Neutrophil (primary cell): Measurements from ENCODE around the gene PGM2L1.
"Not testable (repeated sequence)": the region's sequence is repeated elsewhere in the genome, so short reads cannot be mapped to it uniquely, and the experiment has no call there.

Experiments
- H3K27ac ChIP-seq: fragments of 200-600 bp; sonication (generic); 2 replicates; pipeline ENCODE4 v1.5.1; 2016; ENCODE audit warnings: mild to moderate bottlenecking, moderate library complexity
- H3K27me3 ChIP-seq: fragments of 200-600 bp; sonication (generic); 2 replicates; pipeline ENCODE4 v1.6.0; 2016; ENCODE audit warnings: mild to moderate bottlenecking
- H3K36me3 ChIP-seq: fragments of 200-600 bp; sonication (generic); 2 replicates; pipeline ENCODE4 v1.5.1; 2017
- H3K4me1 ChIP-seq, 2 experiments: fragments of 200-600 bp in 1 of 2; sonication (generic) in 1 of 2; 1 replicate in 1 of 2; 2 replicates in 1 of 2; pipeline versions ENCODE4 v1.5.1 to v1.6.1; 2013 to 2016; ENCODE audit warnings: low read depth in 1 of 2, low read length in 1 of 2, mild to moderate bottlenecking in 1 of 2, moderate library complexity in 1 of 2; ENCODE audit not compliant: control insufficient read depth in 1 of 2, insufficient read depth in 1 of 2
- H3K4me3 ChIP-seq, 2 experiments: fragments of 200-600 bp in 1 of 2; sonication (generic) in 1 of 2; 1 replicate in 1 of 2; 2 replicates in 1 of 2; pipeline ENCODE4 v1.5.1; 2013 to 2016; ENCODE audit warnings: low read depth in 1 of 2, low read length in 1 of 2, mild to moderate bottlenecking in 1 of 2, moderate library complexity in 1 of 2
- H3K9me3 ChIP-seq: fragments of 200-600 bp; sonication (generic); 2 replicates; pipeline ENCODE4 v1.5.1; 2016
- TF ChIP-seq, protein P1 (sequence below): fragments of 200-600 bp; sonication (generic); IDR thresholded peaks from 2 replicates; pipeline ENCODE4 v1.5.1; 2016; ENCODE audit warnings: antibody characterized with exemption

Gene PGM2L1

GRCh38 chr11:74427384-74427886 lies 29.2 kb upstream of the PGM2L1 start:
- TF ChIP-seq, protein P1, sequence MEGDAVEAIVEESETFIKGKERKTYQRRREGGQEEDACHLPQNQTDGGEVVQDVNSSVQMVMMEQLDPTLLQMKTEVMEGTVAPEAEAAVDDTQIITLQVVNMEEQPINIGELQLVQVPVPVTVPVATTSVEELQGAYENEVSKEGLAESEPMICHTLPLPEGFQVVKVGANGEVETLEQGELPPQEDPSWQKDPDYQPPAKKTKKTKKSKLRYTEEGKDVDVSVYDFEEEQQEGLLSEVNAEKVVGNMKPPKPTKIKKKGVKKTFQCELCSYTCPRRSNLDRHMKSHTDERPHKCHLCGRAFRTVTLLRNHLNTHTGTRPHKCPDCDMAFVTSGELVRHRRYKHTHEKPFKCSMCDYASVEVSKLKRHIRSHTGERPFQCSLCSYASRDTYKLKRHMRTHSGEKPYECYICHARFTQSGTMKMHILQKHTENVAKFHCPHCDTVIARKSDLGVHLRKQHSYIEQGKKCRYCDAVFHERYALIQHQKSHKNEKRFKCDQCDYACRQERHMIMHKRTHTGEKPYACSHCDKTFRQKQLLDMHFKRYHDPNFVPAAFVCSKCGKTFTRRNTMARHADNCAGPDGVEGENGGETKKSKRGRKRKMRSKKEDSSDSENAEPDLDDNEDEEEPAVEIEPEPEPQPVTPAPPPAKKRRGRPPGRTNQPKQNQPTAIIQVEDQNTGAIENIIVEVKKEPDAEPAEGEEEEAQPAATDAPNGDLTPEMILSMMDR, result no peak
- Histone ChIP-seq H3K9me3 (no peaks in the 10 kb centered on the region), H3K27me3 (no peaks in the 10 kb centered on the region), H3K4me1 (no peaks in the 10 kb centered on the region), H3K36me3 (no peaks in the 10 kb centered on the region), H3K4me3 (no peak overlapping the region), H3K27ac (no peak overlapping the region)

- no peaks in the 10 kb centered on the region for H3K4me1 ChIP-seq
- H3K36me3 ChIP-seq, result no peaks in the 10 kb centered on the region
- H3K27me3 ChIP-seq, result peaks cover 6% of the 10 kb centered on the region
- TF ChIP-seq, protein P1, result no peak
- H3K4me3 ChIP-seq, result no peak overlapping the region
- H3K9me3 ChIP-seq, result no peaks in the 10 kb centered on the region
- no peak overlapping the region for H3K27ac ChIP-seq
These were observed 26.9 kb upstream of the PGM2L1 start for GRCh38 chr11:74425100-74425499.

- H3K4me1 ChIP-seq, result no peaks in the 10 kb centered on the region
- H3K27me3 ChIP-seq, result peaks cover 6% of the 10 kb centered on the region
- no peak overlapping the region for H3K27ac ChIP-seq
- no peaks in the 10 kb centered on the region for H3K9me3 ChIP-seq
- H3K36me3 ChIP-seq, result no peaks in the 10 kb centered on the region
- H3K4me3 ChIP-seq, result no peak overlapping the region
- TF ChIP-seq, protein P1, result no peak
These were observed 20.3 kb upstream of the PGM2L1 start for GRCh38 chr11:74418509-74418895.

DNA sequence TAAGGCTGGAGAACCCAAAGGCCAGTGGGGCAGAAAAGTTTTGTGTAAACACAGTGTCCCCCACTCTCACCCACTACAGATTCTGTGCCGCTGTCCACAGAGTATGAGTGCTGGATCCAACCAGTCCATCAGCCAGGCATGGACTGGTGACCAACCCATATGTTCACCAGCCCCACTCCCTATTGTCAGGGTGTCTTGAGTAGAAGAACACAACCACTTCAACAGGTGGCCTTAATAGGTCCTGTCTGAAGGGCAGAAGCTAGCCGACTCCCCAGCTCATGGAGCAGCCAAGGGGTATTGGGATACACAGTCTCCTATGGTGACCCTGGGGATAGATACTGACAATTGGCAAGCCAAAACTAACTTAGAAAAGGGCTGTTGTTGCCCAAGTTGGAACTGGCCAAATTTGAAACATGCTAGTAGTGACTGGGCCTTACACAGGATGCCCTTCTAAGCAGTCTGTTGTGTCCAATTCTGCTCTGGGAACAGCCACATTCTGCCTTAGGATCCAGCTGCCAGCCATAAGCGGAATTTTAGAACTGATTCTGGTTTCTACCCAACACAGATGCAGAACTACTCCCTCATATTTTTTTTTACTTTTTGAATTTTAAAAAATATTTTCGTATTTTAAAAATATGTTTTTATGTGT lies 19.8 kb upstream of the PGM2L1 start:
- Histone ChIP-seq H3K4me1 (no peaks in the 10 kb centered on the region), H3K9me3 (no peaks in the 10 kb centered on the region), H3K36me3 (no peaks in the 10 kb centered on the region), H3K27me3 (peaks cover 6% of the 10 kb centered on the region), H3K4me3 (no peak overlapping the region), H3K27ac (no peak overlapping the region)
- TF ChIP-seq, protein P1, result no peak

GRCh38 chr11:74417379-74417804 lies 19.2 kb upstream of the PGM2L1 start:
- H3K9me3 ChIP-seq, result no peaks in the 10 kb centered on the region
- no peak overlapping the region for H3K4me3 ChIP-seq
- H3K27me3 ChIP-seq, result peaks cover 6% of the 10 kb centered on the region
- TF ChIP-seq, protein P1, result no peak
- no peak overlapping the region for H3K27ac ChIP-seq
- H3K4me1 ChIP-seq, result no peaks in the 10 kb centered on the region
- no peaks in the 10 kb centered on the region for H3K36me3 ChIP-seq

DNA sequence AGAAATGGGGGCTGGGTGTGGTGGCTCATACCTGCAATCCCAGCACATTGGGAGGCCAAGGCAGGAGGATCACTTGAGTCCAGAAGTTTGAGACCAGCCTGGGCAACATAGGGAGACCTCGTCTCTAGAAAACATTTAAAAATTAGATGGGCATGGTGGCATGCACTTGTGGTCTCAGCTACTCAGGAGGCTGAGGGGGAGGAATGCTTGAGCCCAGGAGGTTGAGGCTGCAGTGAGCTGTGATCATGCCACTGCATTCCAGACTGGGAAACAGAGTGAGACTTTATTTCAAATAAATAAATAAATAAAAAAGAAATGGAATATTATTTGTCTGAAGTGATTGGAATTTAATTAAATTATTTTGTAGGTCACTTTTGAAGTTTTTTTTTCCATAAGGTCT lies 18.7 kb upstream of the PGM2L1 start:
- H3K4me3 ChIP-seq, H3K36me3 ChIP-seq, H3K9me3 ChIP-seq, H3K27ac ChIP-seq, H3K27me3 ChIP-seq, H3K4me1 ChIP-seq: not testable (repeated sequence)
